GM12865 (cell line): Measurements from ENCODE around the gene PSMD3.
"Not testable (repeated sequence)": the region's sequence is repeated elsewhere in the genome, so short reads cannot be mapped to it uniquely, and the experiment has no call there.

Experiments used
- DNase-seq: peaks from one replicate; pipeline ENCODE4 v3.0.0; 2010; ENCODE audit warnings: low read depth
- H3K4me3 ChIP-seq: 2 replicates; pipeline ENCODE4 v1.5.1; 2011; ENCODE audit warnings: mild to moderate bottlenecking, low read depth, low read length, control low read depth
- TF ChIP-seq, protein P1 (sequence below): IDR thresholded peaks from 2 replicates; pipeline ENCODE4 v1.5.1; 2011; ENCODE audit warnings: low read length, control low read depth, low read depth, inconsistent platforms; ENCODE audit not compliant: insufficient read depth; ENCODE audit errors: missing control alignments

PSMD3 gene

DNA sequence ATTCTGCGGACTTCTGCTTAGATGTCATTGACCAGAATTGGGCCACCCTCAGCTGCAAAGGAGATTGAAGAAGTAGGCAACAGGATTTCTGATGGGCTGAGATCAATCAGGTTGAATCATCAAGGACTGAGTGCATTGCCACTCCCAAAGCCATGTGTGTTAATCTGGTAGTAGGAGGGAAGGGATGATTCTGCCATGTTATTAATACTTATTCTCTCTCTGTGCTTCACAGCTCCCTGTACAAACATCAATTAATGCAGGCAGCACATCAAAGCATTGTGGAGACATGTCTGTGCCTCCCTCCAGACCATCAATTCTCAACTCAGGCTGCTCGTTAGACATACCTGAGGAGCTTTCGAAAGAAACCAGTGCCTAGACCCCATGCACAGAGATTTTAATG, 41.5 kb upstream of the PSMD3 start:
- TF ChIP-seq, protein P1, sequence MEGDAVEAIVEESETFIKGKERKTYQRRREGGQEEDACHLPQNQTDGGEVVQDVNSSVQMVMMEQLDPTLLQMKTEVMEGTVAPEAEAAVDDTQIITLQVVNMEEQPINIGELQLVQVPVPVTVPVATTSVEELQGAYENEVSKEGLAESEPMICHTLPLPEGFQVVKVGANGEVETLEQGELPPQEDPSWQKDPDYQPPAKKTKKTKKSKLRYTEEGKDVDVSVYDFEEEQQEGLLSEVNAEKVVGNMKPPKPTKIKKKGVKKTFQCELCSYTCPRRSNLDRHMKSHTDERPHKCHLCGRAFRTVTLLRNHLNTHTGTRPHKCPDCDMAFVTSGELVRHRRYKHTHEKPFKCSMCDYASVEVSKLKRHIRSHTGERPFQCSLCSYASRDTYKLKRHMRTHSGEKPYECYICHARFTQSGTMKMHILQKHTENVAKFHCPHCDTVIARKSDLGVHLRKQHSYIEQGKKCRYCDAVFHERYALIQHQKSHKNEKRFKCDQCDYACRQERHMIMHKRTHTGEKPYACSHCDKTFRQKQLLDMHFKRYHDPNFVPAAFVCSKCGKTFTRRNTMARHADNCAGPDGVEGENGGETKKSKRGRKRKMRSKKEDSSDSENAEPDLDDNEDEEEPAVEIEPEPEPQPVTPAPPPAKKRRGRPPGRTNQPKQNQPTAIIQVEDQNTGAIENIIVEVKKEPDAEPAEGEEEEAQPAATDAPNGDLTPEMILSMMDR = no peak
- H3K4me3 ChIP-seq = no peak overlapping the region
- no peak for DNase-seq

DNA sequence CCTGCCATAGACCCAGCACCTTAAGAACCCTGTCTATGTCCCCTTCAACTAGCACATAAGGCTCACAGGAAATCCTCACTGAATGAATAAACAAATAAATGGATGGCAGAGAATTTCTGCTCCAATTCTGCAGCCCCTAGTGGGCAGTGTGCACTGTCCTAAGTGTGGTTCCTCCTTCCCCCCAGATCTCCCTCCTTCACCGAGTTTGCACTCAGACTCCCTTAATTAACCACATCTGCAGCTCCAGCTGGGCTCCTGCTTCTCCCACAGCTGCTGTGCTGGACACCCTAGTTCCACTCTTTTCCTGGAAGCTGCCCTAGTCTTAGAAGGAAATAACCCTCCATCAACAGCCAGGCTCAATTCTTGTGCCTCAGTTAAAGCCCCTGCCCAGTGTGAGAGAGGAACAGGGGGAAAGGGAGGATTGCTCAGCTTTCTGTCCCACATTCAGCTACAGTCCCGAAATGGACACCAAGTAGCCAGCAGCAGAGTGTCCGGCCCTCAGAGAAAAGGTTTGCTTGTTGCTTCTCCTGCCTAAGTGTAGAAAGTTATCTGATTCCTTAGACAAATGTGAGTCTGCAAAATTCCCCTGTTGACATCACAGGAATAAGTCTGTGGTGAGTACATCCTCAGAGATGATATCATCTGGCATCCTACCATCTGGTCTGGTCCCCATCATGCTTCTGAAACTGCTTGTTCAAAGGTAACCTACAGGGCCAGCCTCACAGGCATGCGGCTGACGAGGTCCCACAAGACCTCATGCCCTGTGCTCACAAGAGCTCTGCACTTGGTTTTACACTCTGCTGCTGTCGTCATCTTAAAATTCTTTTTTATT, 40.8 kb upstream of the PSMD3 start:
- DNase-seq = peak; percentile 86
- no peak overlapping the region for H3K4me3 ChIP-seq

DNA sequence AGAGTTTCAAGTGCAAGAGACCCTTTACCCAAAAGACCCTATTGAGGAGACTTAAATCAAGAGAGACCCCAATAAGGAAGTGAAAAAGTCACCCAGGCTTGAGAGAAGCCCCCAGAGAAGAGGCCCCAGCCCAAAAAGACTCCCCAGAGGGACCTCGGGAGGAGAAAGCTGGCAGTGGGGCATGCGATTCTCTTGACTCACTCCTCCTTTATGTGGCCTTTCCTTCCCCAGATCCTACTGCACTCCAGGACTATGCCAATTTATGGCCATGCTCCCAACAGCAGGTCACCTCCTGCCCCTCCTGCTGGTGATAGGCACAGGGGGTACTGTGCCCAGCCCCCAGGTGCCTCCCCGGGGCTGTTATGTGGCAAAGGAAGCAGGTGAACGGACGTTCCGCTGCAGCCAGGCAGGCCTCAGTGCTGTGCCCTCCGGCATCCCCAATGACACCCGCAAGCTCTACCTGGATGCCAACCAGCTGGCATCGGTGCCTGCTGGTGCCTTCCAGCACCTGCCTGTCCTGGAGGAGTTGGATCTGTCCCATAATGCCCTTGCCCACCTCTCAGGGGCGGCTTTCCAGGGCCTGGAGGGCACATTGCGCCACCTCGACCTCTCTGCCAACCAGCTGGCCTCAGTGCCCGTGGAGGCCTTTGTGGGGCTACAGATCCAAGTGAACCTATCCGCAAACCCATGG, 36.8 kb upstream of the PSMD3 start:
- no peak for DNase-seq
- H3K4me3 ChIP-seq = no peak overlapping the region
- TF ChIP-seq, protein P1 = no peak

More for the DNA sequence above, 40.8 kb upstream of the PSMD3 start:
- TF ChIP-seq, protein P1 = peak; percentile 21

DNA sequence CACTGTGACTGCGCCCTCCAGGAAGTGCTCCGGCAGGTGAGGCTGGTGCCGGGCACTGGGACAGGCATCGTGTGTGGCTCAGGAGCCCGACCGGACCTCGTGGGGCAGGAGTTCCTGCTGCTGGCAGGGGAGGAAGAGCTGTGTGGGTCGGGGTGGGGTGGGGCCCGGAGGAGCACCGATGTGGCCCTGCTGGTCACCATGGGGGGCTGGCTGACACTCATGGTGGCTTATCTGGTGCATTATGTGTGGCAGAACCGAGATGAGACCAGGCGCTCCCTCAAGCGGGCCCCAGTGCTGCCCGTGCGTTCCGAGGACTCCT, 36.3 kb upstream of the PSMD3 start:
- TF ChIP-seq, protein P1 = no peak
- DNase-seq = no peak
- H3K4me3 ChIP-seq = no peak overlapping the region

DNA sequence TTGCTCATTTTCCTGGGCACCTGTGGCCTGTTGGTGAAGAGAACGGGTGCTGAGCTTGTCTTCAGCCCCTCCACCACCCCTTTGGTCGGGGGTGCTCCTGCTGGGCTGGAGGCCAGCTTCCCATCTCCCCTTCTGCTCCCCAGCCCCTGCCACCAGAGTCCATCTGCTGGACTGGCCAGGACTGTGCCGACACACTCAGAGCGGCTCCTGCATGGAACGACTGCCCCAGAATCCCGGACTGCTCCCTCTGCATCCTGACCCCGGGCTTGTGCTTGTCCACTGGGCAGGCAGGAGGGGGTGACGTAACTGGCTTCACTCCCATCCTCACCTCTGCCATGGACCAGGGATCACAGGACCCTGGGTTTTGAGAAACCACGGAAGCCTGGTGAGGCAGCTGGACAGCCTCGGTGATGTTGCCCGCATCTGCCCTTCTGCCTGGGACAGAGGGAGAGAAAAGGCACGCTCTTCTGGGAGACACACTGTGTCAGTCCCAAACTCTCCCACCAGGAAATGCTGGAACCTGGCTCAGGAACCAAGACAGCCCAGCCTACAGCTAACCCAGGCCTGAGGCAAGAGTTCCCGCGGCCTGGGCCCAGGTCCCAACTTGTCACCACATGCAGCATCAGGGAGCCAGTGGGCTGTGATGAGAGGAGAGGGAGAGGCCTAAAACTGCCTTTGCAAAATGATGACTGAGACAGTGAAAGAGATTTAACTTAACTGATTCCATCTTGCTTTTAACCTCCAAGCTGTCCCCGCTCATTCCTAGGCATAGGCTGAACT, 33.9 kb upstream of the PSMD3 start:
- no peak for DNase-seq
- H3K4me3 ChIP-seq = no peak overlapping the region
- TF ChIP-seq, protein P1 = no peak

DNA sequence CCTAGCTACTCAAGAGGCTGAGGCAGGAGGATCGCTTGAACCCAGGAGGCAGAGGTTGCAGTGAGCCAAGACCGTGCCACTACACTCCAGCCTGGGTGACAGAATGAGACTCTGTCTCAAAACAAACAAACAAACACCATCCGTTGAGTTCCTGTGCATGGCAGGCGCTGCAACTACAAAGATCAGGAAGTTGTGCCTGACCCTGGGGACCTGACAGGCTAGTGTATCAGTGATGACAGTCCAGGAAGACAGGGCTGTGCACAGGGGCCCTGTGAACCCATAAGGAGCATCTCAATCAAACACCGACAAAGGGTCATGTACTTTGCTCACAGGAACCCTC, 32.1 kb upstream of the PSMD3 start:
- not testable (repeated sequence) for H3K4me3 ChIP-seq, DNase-seq

DNA sequence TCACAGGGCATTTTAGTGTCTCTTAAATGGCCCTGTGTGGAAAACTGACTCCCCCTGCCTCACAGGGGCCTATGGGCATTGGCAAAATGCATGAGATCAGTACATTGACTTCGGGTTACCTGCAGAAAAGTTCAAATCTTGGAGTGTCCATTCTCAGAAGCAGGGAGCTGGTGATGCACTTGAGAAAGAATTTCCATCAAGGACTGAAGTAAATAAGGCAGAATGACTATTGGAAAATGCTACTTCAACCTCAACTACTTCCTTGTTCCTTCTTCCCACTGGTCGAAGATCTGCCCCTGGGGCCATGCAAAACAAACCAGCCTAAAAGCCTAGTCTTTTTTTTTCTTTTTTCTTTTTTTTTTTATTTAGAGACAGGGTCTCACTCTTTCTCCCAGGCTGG, 31.6 kb upstream of the PSMD3 start:
- TF ChIP-seq, protein P1 = no peak
- H3K4me3 ChIP-seq = no peak overlapping the region
- DNase-seq = no peak
